GM11168 (cell line): Measurements from ENCODE around the gene RAPGEF1.
"Not testable (repeated sequence)": the region's sequence is repeated elsewhere in the genome, so short reads cannot be mapped to it uniquely, and the experiment has no call there.

Experiments used
- in situ Hi-C: fragments of 300-500 bp; cut with MboI; formaldehyde crosslinking; loops from one replicate; pipeline ENCODE4 v1.12.0; 2022; ENCODE audit warnings: low sequenced_read_pairs; ENCODE audit not compliant: unreplicated experiment

Gene RAPGEF1

DNA sequence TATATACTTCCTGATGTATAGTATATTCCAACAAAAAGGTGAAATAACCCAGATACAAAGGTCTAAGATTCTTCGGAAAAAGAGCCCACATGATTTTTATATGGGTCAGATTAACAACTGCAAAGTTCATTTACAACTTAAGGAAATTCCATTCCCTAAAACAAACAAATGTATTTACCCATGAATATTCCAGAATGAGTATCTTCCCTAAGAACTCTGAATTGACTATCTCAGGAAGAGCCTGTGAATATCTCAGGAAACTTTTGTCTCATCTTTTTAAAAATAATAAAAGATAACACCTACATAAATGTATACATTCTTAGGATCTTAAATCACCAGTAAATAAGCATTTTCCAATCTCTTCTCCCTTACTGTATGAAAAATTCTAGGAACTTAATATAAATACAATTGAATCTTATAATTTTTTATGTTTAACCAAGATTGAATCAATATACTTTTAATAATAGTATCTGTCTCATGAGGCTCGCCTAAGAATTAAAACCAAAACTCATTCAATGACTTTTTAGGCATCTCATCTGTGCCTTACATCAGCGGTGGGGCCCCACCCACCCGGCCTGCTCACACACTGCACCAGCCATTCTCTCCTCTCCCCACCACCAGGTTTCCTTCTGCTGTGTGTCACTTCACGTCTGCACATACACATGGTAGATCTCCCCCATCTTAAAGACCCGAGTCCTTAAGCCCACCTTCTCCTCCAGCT lies 78.1 kb downstream of the RAPGEF1 start:
- in situ Hi-C loops: no loop called here

DNA sequence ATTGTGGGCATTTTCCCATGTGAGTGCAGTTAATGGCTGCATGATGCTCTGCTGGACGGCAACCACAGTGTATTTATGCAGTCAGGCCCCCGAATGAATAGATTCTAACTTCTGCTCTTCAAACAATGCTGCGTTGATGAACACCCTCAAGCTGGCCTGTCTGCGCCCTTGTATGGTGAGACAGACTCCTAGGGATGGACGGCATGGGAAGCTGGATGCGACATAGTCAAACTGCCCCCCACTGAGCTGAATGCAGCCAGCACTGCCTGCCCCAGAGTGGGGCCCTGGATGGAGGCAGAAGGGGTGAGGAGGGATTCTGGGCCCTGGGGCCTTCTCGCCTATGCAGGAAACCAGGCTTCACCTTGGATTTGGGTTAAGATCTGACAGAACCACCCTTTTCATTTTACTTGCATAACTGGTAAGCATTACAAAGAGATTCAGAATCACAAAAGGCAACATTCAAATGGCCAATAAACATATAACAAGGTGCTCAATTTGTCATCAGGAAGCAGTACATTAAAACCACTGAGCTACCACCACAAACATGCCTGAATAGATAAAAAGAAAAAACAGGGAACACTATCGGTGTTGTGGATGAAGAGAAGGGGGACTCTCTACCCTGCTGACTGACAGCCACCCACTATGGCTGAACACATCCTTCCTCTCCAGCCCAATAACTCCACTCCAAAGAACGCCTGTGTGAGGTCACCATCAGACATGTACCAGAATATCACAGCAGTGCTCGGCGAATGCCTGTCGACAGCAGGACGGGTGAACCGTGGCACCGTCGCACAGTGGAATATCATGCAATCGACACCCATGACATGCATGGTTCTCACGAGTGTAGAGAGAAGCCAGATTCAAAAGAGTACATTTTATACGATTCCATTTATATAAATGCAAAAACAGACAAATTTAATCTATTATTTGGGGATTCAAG lies 79.1 kb downstream of the RAPGEF1 start:
- in situ Hi-C loops: no loop called here

DNA sequence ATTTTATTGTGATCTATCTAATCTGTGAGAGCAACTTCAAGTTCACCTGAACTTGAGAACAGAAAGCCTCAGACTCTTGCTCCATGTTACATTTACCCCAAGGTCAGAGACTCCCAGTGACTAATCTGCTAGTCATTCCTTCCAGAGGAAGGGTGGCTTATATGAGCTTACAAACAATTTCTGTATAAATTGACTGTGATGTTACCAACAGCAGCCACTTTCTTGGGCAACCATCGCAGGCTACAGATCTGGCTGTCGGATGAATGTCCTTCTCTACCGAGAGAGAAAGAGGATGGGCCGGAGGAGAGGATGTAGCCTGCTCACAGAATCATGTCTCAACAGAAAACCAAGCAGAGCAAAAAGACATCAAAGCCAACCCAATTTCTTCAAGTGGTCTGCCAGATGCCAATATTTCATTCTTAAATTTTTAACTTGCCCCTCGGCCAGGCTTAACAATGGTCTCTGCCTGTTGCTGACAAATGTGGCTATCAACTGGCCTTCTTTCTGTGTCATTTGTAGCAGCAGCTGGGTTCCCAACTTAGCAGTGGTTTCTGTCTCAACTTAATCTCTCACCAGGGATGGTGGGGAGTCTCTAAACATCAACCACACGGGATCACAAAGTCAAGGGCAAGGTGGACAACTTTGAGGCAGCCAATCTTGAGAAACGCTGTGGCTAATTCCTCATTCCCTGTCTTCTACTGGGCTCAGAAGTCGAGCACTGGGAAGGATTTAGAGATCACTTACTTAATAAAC lies 81.3 kb downstream of the RAPGEF1 start:
- in situ Hi-C loops: no loop called here

DNA sequence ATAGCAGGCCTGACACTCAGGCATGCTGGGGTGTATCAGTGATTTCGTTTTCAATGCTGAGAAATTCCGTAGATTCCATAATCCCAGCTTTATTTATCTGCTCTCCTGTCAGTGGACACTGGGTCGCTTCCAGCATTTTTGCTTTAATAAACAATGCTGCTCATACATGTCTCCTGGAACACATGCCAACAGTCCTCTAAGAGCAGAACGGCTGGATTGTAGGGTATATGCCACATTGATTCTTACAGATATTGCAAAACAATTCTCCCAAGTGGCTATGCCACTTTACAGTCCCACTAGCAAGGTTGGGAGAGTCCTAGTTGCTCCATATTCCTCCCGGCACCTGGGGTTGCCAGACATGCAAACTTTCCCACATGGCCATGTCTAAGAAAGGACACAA lies 81.9 kb downstream of the RAPGEF1 start:
- in situ Hi-C loops: no loop called here

DNA sequence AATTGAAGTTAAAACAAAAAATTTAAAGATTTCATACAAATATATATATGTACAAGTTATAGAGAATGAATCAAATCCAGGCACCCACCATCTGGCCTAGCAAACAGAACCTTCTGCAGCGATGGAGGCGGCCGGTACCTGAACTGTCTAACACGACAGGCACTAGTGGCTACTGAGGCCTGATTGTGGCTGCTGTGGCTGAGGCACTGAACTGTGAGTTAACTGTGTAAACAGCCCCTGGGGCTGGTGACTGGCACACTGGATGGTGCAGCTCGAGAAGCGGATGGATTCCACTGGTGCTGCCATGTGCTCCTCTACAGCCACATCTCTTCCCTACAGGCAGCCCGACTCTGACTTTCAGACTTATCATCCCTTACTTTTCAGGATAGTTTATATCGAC lies 82.4 kb downstream of the RAPGEF1 start:
- in situ Hi-C loops: no loop called here

DNA sequence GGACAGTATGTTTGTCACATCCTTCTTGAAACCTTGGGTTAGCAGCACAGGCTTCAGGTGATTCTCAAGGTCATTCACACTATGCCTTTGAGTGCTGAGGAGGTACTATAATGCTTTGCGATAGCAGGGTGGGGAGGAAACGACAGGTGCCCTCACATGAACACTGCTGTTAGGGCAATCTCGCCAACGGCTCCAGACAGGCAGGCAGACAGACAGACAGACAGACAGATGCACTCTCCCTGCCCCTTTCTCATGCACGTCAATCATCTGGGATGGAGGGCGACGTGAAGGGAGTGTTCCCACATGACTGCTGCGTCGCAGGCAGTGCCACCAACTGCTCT lies 82.9 kb downstream of the RAPGEF1 start:
- in situ Hi-C loops: no loop called here

DNA sequence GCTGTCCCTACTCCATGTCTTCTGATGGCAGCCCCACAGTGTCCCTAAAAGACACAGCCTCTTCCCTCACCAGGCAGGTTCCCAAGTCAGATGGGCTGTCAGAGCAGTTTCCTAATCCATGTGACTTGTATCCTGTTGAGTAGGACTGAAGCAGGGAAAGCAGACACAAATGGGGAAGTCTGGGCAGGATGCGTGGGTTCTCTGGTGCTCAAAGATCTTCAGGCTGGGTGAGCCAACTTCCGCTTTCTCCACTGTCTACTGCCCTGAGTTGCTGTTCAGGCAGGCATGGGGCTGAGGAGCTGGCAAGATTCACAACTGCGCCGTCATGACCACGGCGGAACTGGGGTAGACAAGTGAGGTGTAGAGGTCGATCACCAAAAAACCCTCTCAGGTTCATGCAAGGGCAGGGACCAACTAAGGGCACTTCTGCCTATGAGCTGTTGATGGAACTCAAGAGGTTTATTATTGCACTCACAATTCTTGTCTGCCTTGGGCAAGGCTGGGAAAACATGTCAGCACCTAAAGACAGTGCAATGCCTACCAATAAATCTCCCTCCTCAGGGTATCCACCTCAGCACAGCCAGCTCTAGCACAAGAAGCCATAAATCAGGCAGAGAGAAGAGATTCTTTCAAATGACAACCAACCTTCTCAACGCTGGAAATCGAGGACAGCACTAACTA lies 83.4 kb downstream of the RAPGEF1 start:
- in situ Hi-C loops: no loop called here

DNA sequence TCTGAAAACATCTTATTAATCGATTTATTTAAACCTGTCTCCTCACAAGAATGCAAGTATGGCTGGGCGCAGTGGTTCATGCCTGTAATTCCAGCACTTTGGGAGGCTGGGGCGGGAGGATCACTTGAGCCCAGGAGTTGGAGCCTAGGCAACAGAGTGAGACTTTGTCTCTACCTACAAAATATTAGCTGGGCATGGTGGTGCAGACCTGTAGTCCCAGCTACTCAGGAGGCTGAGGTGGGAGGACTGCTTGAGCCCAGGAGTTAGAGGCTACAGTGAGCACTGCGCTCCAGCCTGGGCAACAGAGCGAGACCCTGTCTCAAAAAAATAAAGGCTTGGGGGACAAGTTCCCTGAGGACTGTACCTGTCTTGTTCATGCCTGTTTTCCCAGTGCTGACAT lies 85.5 kb downstream of the RAPGEF1 start:
- in situ Hi-C loops: not testable (repeated sequence)

DNA sequence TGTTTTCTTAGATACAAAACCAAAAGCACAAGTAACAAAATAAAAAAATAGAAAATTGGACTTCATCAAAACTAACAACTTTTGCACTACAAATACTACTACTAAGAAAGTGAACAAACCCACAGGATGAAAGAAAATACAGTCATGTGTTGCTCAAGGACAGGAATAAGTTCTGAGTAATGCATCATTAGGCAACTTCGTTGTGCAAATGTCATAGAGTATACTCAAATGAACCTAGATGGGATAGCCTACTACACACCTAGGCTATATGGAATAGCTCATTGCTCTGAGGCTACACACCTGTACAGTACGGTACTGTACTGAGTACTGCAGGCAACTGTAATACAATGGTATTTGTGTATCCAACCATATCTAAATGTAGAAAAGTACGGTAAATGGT lies 88.3 kb downstream of the RAPGEF1 start:
- in situ Hi-C loops: no loop called here

DNA sequence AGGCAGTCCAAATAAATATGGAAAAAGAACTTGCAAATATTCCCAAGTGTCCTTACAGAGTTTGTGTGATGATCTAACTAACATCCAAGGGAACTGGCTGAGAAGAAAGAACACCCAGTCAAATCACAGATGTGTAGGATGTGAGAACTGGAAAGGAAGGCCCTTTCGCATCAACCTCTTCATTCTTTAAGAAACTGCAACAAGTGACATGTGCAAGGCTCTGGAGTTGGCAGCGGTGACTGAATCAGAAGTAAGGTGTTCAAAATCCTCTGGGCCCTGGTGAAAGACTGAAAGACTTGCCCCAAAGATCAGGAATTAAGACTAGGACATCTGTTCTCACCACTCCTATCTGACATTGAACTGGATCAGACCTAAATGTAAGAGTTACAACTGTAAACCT lies 88.7 kb downstream of the RAPGEF1 start:
- in situ Hi-C loops: no loop called here

DNA sequence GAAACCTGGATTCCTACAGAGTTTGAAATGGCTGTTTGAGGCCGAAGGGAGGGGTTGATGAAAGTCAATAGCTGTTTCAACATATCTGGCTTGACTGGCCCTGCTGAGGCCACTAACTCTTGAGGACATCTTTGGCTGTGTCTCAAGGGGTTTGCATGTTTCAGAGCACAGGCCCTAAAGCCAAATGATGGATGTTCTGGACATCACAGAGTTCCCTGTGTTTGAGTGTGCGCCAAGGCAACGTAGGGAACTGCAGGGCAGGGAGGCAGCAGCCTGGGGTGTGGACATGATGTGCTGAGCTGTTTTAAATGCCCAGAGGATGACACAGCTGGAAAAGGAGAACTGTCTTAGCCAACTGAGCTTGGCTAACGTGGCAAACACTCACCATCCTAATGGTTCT lies 89.6 kb downstream of the RAPGEF1 start:
- in situ Hi-C loops: no loop called here

DNA sequence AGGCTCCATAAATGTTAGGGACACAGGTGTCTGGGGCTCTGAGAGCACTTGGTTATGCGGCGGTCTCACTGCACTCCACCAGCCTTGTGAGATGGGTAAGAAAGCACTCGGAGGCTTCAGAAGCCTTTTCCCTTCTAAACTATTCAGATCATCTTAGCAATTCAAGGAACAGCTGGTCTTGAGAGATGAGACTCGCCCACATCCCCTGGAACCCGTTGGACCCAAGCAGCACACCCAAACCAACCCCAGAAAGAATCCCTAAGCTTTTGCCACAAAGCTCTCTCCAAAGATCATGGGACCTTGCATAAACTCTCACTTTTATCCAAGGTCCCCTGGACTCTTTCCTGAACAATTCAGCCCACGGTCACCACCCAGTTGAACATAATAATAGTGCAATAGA lies 90.2 kb downstream of the RAPGEF1 start:
- in situ Hi-C loops: no loop called here

DNA sequence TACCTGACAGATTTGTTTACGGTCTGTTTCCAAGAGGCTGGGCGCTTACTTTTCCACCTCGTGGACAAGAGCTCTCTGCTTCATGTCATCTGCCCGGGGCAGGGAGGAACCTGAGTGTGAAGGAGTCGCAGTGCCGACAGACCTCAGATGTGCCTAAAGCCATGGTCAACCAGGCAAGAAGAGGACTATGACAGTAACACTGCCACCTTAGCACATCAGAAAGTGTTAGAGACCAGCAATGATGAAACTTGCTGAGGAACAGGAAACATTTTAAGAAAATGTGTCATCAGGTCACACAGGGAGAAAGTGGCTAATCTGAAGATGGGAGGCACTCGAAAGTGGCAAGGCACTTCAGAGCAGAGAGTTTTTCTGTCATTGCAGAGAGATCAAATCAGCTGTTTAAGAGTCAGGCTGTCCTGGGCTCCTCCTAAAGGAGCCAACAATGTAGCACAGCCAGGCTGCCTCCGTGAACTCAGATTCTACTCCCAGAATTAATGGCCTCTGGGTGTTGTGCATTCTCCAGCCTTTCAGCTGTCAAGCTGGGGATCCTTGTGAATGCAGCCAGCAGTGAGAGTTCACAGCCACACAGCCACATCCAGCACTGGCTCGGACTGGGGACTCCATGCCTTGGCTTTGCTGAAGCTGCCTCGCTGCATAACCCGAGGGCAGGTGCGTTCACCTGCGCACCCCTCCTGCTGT lies 94.6 kb downstream of the RAPGEF1 start:
- in situ Hi-C loops: no loop called here

DNA sequence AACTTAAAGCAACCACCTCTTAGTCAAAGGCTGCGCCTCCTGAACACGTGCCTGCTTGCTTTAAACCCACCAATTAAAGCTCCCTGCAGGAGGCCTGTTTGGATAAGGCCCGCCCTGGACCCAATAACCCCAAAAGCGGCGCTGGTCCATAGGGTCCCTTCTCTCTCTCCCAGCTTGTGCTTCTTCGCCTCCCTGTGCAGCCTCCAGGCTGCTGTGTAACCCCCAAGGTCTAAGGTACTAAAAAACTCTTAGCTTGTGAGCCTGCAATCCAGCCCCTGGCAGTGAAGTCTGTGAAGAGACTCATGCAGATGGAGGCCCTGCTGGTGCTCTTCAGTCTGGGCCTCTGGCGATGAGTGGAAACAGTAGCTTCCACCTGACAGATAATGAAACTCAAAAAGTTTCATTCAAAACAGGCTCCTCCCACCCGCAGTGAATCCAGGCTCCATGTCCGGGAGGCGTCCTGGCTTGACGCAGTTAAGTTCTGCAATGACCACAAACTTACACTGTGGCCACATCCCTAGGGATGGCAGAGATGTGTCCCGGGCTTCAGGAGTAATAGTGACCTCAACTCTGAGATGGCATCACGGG lies 97.3 kb downstream of the RAPGEF1 start:
- in situ Hi-C loops: no loop called here

DNA sequence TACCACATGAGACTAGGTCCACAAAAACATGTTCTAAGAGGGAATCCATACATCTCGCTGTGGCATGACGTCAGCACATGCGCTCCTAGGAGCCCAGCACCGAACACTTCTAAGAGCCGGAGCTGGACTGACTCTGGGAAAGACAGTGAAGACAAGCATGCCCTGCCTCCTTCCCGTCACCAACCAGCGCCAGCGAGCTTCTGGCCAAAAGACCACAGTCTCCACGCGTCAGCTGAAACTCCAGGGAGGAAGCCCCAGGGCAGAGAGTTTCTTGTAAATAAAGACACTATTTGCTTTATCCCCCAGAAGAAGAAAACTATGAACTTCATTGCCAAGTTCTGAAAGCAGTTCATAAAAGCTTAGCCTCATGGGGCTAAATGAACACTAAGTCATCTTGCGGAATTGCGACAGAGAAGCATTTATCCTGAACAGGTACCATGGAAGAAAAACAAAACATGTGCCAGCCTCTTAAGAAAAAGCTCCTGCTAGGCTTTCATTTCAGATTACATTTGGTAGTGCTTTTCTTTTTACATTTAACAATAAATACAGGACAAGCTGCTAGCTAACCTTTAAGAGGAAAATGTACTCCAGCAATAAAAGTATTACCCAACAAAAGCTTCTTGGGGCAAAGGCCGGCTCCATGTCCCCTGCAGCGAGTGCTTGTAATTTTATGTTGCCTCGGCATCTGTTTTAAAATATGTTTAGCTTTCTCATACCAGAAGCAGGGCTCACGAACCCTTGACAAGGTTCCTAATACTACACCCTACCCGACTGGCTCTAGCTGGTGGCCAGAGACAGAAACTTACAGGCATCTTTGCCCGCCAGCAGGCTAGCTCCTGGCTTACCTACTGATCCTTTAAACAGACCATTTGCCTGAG lies 98.0 kb downstream of the RAPGEF1 start:
- in situ Hi-C loops: no loop called here

DNA sequence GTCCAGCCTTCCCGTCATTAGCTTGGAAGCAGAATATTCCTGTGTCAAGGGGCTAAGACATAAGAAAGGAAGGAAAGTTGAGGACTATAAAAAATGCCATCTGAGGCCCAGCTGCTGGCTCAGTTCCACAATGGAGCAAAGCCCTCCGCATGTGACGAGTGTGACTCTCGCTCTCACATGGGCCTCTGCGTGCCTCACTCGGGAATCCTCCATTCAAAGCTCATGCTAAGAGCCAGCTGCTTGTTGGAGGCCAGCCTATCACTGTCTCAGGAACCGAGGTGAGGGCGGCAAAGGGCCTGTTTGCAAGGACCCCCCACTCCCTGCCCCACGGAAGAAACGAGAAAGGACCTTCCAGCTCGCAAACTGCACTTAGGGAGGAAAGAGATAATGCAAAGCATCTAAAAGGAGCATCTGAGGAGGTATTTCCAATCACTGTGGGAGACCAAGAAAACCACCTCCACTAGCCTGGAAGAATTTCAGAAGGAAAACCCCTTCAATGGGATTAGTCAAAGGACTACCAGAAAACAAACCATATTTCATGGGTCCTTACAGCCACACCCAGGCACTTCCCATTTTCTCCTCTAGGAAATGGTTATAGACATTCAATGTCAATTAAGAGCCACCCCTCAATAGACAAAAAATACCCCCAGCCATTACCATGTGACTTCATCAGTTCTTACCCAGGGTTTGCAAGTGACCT lies 99.3 kb downstream of the RAPGEF1 start:
- in situ Hi-C loops: no loop called here

DNA sequence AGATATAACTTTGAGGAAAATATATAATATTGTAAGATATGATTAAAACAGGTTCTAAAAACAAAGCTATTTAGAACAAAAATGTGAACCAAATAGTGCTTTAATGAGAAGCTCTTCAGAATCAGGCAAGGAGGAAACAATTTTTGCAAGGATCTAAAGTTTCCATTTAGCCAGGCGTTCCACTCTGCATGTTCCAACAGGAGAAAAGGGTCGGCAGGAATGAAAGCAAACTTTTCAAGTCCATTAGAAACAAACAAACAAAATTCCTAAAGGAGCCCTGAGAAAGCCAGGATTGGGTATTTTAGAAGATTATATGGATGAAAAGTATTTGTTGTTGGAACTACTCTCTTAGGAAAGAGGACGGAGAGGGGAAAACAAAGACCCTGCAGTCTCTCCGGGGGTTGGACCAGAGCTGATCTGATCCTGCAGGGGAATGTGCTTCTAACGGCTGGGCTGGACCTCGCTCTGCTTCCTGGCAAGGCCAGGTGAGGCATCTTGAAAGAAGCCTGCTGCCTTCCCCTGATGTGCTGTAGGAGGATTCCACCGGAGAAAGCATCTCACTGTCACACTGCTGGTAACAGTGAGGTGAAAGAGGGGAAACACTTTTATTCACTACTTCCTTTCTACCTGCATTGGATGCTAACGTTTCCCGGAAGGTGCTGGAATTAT lies 100.0 kb downstream of the RAPGEF1 start:
- in situ Hi-C loops: no loop called here
